Transverse colon (tissue), 4 donors: Measurements from ENCODE around the gene SLTM. TPM values are rescaled to one million over a fixed set of nuclear protein-coding genes. Genes with fewer than 3 reads are reported as not detected.
A peak's percentile ranks its signal among the peaks of the same experiment; 100 is the strongest.

Source experiments
- DNase-seq: peaks from one replicate; pipeline ENCODE4 v3.0.0-alpha.2; 2019
- H3K27ac ChIP-seq, 4 donors: fragments of 200-600 bp; sonication (generic); 2 replicates each; pipeline ENCODE4 v1.5.1; 2016 to 2018; ENCODE audit warnings: inconsistent platforms in 4 of 4
- H3K27me3 ChIP-seq: fragments of 200-600 bp; sonication (generic); 2 replicates; pipeline ENCODE4 v1.5.1; 2017; ENCODE audit warnings: inconsistent platforms
- H3K36me3 ChIP-seq, 4 donors: fragments of 200-600 bp; sonication (generic); 2 replicates each; pipeline ENCODE4 v1.5.1; 2017 to 2019; ENCODE audit warnings: inconsistent platforms in 4 of 4
- H3K4me1 ChIP-seq, 4 donors: fragments of 200-600 bp; sonication (generic); 2 replicates each; pipeline ENCODE4 v1.5.1; 2017 to 2020; ENCODE audit warnings: inconsistent platforms in 4 of 4
- H3K4me3 ChIP-seq, 4 donors: fragments of 200-600 bp; sonication (generic); 1 replicate in 1 of 4; 2 replicates in 3 of 4; pipeline versions ENCODE4 v1.5.1 to v1.6.1; 2017 to 2019; ENCODE audit warnings: inconsistent platforms in 4 of 4
- H3K9me3 ChIP-seq, 2 donors: fragments of 200-600 bp; sonication (generic); 2 replicates each; pipeline ENCODE4 v1.5.1; 2017 to 2019; ENCODE audit warnings: inconsistent platforms in 2 of 2
- EP300 ChIP-seq: sonication (generic); formaldehyde crosslinking; IDR thresholded peaks from one replicate; pipeline ENCODE4 v1.6.1; 2017; ENCODE audit warnings: antibody characterized with exemption, low read depth
- POLR2A ChIP-seq: fragments of 450-650 bp; IDR thresholded peaks from one replicate; pipeline ENCODE4 v1.6.1; 2016; ENCODE audit warnings: antibody characterized with exemption, mild to moderate bottlenecking, moderate library complexity
- POLR2AphosphoS5 ChIP-seq, 3 donors: sonication (generic); formaldehyde crosslinking; IDR thresholded peaks; one replicate each; pipeline ENCODE4 v1.6.1; 2016; ENCODE audit warnings: antibody characterized with exemption in 3 of 3
- WGBS, 2 donors: methylation state at CpG; one replicate each; pipeline ENCODE4 v1.1.5; 2018; ENCODE audit warnings: low coverage in 1 of 2; 5-methylcytosine and 5-hydroxymethylcytosine counted together
- in situ Hi-C, 4 donors: fragments of 200-750 bp; cut with MboI; loops; one replicate each; pipeline versions ENCODE4 v1.15.0 to v1.15.1; 2017; ENCODE audit warnings: low sequenced_read_pairs in 3 of 4, low pct_ligation_motif_present in 1 of 4, low pct_unique_long_range_greater_than_20kb in 1 of 4
- intact Hi-C: fragments of 100-400 bp; cut with DNase I; formaldehyde crosslinking; loops from one replicate; pipeline ENCODE4 v1.15.1; 2023; ENCODE audit warnings: low total_unique reads
- total RNA-seq, 4 donors: library from RNA; depleted of rRNA; stranded (reverse); fragments of >200 nt; gene quantifications; one replicate each; pipeline ENCODE4 v1.1.0, GENCODE V29; 2016
- TF ChIP-seq, protein P1 (sequence below), 5 experiments: fragments of 200-600 bp in 3 of 5; fragments of 450-650 bp in 2 of 5; sonication (generic) in 3 of 5; IDR thresholded peaks; 1 replicate in 2 of 5; 2 replicates in 3 of 5; pipeline ENCODE4 v1.5.1; 2016 to 2017; ENCODE audit warnings: antibody characterized with exemption in 5 of 5, inconsistent platforms in 3 of 5, mild to moderate bottlenecking in 2 of 5, moderate library complexity in 1 of 5

SLTM gene
- total RNA-seq, 4 donors from 2014 or later: 91.9 to 447 (median 143) TPM

DNA sequence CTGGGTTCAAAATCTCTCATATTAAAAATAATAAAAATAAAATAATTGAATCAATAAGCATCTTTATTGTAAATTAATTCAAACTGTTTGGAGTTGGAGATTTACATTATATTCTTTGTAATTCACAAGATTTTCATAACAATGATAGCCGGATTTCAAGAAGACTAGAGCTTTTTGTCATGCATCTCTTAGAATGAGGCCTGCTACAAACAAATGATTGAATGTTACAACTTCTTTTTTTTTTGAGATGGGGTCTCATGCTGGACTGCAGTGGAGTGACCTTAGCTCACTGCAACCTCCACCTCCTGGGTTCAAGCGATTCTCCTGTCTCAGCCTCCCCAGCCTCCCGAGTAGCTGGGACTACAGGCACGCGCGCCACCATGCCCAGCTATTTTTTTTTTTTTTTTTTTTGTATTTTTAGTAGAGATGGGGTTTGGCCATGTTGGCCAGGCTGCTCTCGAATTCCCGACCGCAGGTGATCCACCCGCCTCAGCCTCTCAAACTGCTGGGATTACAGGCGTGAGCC lies 3.5 kb downstream of the SLTM start:
- peaks cover 12 to 39% (median 22%) of the 10 kb centered on the region in 4 donors for H3K4me1 ChIP-seq
- no peak overlapping the region for H3K4me3 ChIP-seq
- in situ Hi-C loops (loop anchor here in 1 of 4 donors (25.0 kb wide), 1 partner anchor 93 kb away; no protein-coding TSS in a partner anchor), intact Hi-C loops (no loop called here)
- DNase-seq: no peak
- TF ChIP-seq EP300 (no peak), POLR2A (no peak), POLR2AphosphoS5 (IDR thresholded peaks at IDR 0.05) (no peak)
- TF ChIP-seq, protein P1, sequence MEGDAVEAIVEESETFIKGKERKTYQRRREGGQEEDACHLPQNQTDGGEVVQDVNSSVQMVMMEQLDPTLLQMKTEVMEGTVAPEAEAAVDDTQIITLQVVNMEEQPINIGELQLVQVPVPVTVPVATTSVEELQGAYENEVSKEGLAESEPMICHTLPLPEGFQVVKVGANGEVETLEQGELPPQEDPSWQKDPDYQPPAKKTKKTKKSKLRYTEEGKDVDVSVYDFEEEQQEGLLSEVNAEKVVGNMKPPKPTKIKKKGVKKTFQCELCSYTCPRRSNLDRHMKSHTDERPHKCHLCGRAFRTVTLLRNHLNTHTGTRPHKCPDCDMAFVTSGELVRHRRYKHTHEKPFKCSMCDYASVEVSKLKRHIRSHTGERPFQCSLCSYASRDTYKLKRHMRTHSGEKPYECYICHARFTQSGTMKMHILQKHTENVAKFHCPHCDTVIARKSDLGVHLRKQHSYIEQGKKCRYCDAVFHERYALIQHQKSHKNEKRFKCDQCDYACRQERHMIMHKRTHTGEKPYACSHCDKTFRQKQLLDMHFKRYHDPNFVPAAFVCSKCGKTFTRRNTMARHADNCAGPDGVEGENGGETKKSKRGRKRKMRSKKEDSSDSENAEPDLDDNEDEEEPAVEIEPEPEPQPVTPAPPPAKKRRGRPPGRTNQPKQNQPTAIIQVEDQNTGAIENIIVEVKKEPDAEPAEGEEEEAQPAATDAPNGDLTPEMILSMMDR (IDR thresholded peaks at IDR 0.05): no peak
- peaks cover 0 to 38% (median 8%) of the 10 kb centered on the region in 4 donors for H3K36me3 ChIP-seq
- WGBS, 2 donors: 81 to 93% methylated on average over 8 to 11 of the region's 11 CpGs
- no peak overlapping the region for H3K27ac ChIP-seq
- H3K27me3 ChIP-seq: no peaks in the 10 kb centered on the region
- H3K9me3 ChIP-seq: no peaks in the 10 kb centered on the region

DNA sequence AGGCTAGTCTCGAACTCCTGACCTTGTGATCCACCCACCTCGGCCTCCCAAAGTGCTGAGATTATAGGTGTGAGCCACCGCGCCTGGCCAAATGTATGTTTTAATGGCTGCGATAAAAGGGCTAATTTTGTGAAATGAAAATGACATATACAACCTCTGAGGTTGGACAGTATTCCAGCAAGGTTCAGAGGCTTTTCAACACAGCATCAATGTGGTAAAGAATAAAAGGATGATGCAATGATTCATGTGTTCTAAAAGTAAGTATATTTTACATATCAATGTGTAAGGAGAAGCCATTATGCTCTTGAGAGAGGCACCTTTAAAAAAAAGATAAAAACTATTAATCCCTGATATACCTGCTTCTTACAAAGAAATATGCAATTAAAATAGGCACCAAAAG lies 6.7 kb downstream of the SLTM start:
- H3K4me1 ChIP-seq: peaks cover 11 to 41% (median 20%) of the 10 kb centered on the region in 4 donors
- no peaks in the 10 kb centered on the region for H3K27me3 ChIP-seq
- no peaks in the 10 kb centered on the region for H3K9me3 ChIP-seq
- TF ChIP-seq, protein P1 (IDR thresholded peaks at IDR 0.05): no peak
- TF ChIP-seq POLR2A: no peak
- no peak for TF ChIP-seq POLR2AphosphoS5 (IDR thresholded peaks at IDR 0.05)
- TF ChIP-seq EP300: no peak
- no peak overlapping the region for H3K27ac ChIP-seq
- in situ Hi-C loops (loop anchor here in 1 of 4 donors (25.0 kb wide), 1 partner anchor 90 kb away; no protein-coding TSS in a partner anchor), intact Hi-C loops (no loop called here)
- peaks cover 0 to 38% (median 8%) of the 10 kb centered on the region in 4 donors for H3K36me3 ChIP-seq
- WGBS, 2 donors: 89 to 90% methylated on average over 2 to 5 of the region's 5 CpGs
- DNase-seq: no peak
- no peak overlapping the region for H3K4me3 ChIP-seq

DNA sequence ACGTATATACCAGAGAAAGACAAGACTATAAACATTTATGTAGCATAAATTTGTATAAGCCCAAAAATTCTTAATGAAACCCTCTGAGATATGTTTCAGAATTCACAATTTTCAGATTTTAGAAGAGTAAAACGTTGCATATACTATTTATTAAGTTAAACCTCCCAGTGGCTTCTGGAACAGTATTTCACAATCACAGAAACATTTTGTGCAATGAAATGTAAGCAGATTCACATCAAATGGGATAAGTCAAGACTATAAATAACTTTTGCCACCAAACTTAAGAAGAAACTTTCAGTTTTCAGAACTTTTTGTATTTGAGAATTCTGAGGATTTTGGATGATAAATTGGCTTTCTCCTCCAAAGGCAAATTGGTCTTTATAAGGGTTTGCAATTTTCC lies 9.2 kb downstream of the SLTM start:
- in situ Hi-C loops: no loop called here
- Histone ChIP-seq H3K4me1 (peaks cover 0 to 25% (median 6%) of the 10 kb centered on the region in 4 donors), H3K27ac (peak overlapping the region; percentile 56 to 68 (median 60)), H3K4me3 (no peak overlapping the region), H3K9me3 (no peaks in the 10 kb centered on the region), H3K27me3 (no peaks in the 10 kb centered on the region), H3K36me3 (peaks cover 0 to 37% (median 8%) of the 10 kb centered on the region in 4 donors)
- DNase-seq: no peak
- 52 to 53% methylated on average over 2 of the region's 2 CpGs for WGBS, 2 donors
- TF ChIP-seq POLR2AphosphoS5 (IDR thresholded peaks at IDR 0.05): no peak
- TF ChIP-seq, protein P1 (IDR thresholded peaks at IDR 0.05): no peak
- no peak for TF ChIP-seq EP300
- no peak for TF ChIP-seq POLR2A
- intact Hi-C loops: no loop called here

DNA sequence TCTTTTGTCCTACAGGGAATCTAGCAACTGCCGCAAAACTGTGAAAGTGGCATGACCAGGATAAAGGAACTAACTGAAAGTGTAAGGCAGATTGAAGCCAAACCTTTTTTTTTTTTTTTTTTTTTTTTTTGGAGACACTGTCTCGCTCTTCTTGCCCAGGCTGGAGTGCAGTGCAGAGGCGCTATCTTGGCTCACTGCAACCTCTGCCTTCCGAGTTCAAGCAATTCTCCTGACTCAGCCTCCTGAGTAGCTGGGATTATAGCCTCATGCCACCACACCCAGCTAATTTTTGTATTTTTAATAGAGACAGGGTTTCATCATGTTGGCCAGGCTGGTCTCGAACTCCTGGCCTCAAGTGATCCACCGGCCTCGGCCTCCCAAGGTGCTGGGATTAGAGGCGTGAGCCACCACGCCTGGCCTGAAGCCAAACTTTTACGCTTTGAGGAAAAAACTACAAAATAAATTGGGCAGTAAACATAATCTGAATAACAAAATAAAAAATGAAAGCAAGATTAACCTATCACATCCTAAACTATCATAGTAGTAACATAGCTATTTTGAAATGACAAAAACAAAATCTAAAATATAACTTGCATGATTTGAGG lies 9.7 kb downstream of the SLTM start:
- WGBS, 2 donors: 67 to 86% methylated on average over 9 to 10 of the region's 10 CpGs
- Histone ChIP-seq H3K9me3 (no peaks in the 10 kb centered on the region), H3K4me1 (peaks cover 0 to 25% (median 6%) of the 10 kb centered on the region in 4 donors), H3K4me3 (no peak overlapping the region), H3K27me3 (no peaks in the 10 kb centered on the region), H3K27ac (peak overlapping the region; percentile 56 to 68 (median 60)), H3K36me3 (peaks cover 0 to 32% (median 6%) of the 10 kb centered on the region in 4 donors)
- intact Hi-C loops (no loop called here), in situ Hi-C loops (no loop called here)
- DNase-seq: no peak
- TF ChIP-seq POLR2AphosphoS5 (IDR thresholded peaks at IDR 0.05) (no peak), POLR2A (no peak), EP300 (no peak)
- TF ChIP-seq, protein P1 (IDR thresholded peaks at IDR 0.05): no peak
